MM.1S (cell line): ENCODE measurements around the gene ZNF618.

Experiments
- DNase-seq: peaks from one replicate; pipeline ENCODE4 v3.0.0-alpha.2; 2015
- H2AFZ ChIP-seq: fragments of 300-600 bp; sonication (generic); 2 replicates; pipeline ENCODE4 v1.6.0; 2016; ENCODE audit warnings: antibody characterized with exemption, low read length
- H3F3A ChIP-seq: fragments of 300-600 bp; sonication (generic); 2 replicates; pipeline ENCODE4 v1.6.1; 2016; ENCODE audit warnings: mild to moderate bottlenecking, antibody characterized with exemption, low read length, moderate library complexity, mixed read lengths; ENCODE audit not compliant: insufficient read depth
- H3K27ac ChIP-seq: fragments of 300-600 bp; sonication (generic); 2 replicates; pipeline ENCODE4 v1.5.1; 2016; ENCODE audit warnings: mild to moderate bottlenecking, low read length
- H3K27me3 ChIP-seq: fragments of 300-600 bp; sonication (generic); replicated peaks from 2 replicates; pipeline ENCODE4 v1.6.0; 2016; ENCODE audit warnings: low read length; ENCODE audit not compliant: insufficient read depth
- H3K36me3 ChIP-seq: fragments of 300-600 bp; sonication (generic); replicated peaks from 2 replicates; pipeline ENCODE4 v1.6.1; 2016; ENCODE audit warnings: mild to moderate bottlenecking, low read length, mixed read lengths; ENCODE audit not compliant: insufficient read depth
- H3K4me1 ChIP-seq: fragments of 300-600 bp; sonication (generic); 2 replicates; pipeline ENCODE4 v1.6.1; 2016; ENCODE audit warnings: low read length, mixed read lengths
- H3K4me2 ChIP-seq: fragments of 300-600 bp; sonication (generic); 2 replicates; pipeline ENCODE4 v1.6.0; 2016; ENCODE audit warnings: low read depth, low read length
- H3K4me3 ChIP-seq: fragments of 300-600 bp; sonication (generic); 2 replicates; pipeline ENCODE4 v1.5.1; 2016; ENCODE audit warnings: low read length, mixed read lengths
- H3K79me2 ChIP-seq: fragments of 300-600 bp; sonication (generic); 2 replicates; pipeline ENCODE4 v1.6.1; 2016; ENCODE audit warnings: mixed run types, low read length, mixed read lengths
- H3K9ac ChIP-seq: fragments of 300-600 bp; sonication (generic); 2 replicates; pipeline ENCODE4 v1.6.1; 2016; ENCODE audit warnings: low read length, mixed read lengths
- H3K9me2 ChIP-seq: fragments of 300-600 bp; sonication (generic); replicated peaks from 2 replicates; pipeline ENCODE4 v1.6.1; 2016; ENCODE audit warnings: mild to moderate bottlenecking, low read length, mixed read lengths; ENCODE audit not compliant: insufficient read depth
- H3K9me3 ChIP-seq: fragments of 300-600 bp; sonication (generic); replicated peaks from 2 replicates; pipeline ENCODE4 v1.6.1; 2016; ENCODE audit warnings: mild to moderate bottlenecking, low read length, mixed read lengths; ENCODE audit not compliant: insufficient read depth
- H4K20me1 ChIP-seq: fragments of 300-600 bp; sonication (generic); 2 replicates; pipeline ENCODE4 v1.6.1; 2016; ENCODE audit warnings: mild to moderate bottlenecking, low read length, moderate library complexity, mixed read lengths; ENCODE audit not compliant: insufficient read depth
- EZH2 ChIP-seq: fragments of 300-600 bp; sonication (generic); optimal IDR thresholded peaks from 2 replicates; pipeline ENCODE3; 2017; ENCODE audit warnings: low read depth, mild to moderate bottlenecking, antibody characterized with exemption, low read length, mixed read lengths
- EZH2phosphoT487 ChIP-seq: fragments of 300-600 bp; sonication (generic); IDR thresholded peaks from 2 replicates; pipeline ENCODE4 v1.6.1; 2018; ENCODE audit warnings: antibody characterized with exemption, low read length
- TF ChIP-seq, protein P1 (sequence below): fragments of 300-600 bp; sonication (generic); IDR thresholded peaks from 2 replicates; pipeline ENCODE4 v1.5.1; 2016; ENCODE audit warnings: antibody characterized with exemption, low read length, mixed read lengths

The ZNF618 gene

DNA sequence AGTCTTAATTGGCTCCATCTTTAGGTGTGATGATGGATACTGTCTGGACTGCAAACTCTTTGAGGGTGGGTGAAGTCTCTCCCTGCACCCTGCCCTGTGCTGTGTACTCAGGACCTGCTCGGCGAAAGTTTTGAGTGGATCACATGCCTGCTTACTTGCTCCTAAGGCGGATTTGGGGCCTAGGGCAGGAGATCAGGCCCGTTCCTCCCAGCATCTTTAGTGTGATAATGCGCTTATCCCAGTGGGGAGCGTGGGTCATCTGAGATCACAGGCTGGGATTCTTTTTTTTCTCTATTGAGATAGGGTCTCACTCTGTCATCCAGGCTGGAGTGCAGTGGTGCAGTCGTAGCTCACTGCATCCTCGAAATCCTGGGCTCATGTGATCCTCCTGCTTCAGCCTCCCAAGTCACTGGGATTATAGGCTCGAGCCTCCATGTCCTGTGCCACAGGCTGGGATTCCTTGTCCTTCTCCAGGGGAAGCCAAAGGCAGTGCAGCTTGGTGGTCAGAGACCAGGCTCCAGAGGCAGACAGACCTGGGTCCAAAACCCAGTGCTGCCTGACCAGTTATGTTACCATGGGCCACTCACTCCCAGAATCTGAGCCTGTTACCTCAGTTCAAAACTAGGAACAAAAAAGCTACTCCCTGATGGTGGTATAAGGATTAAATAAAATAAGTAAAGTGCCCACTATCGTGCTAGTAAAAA lies 59.7 kb downstream of the ZNF618 start:
- Histone ChIP-seq H3K4me1 (no peaks in the 10 kb centered on the region), H3K27ac (no peak overlapping the region), H3K36me3 (no peaks in the 10 kb centered on the region), H3K9ac (no peak overlapping the region), H3F3A (no peaks in the 10 kb centered on the region), H3K27me3 (no peaks in the 10 kb centered on the region), H4K20me1 (no peaks in the 10 kb centered on the region), H3K9me3 (no peaks in the 10 kb centered on the region), H3K4me3 (no peak overlapping the region), H2AFZ (no peak overlapping the region), H3K9me2 (no peaks in the 10 kb centered on the region), H3K4me2 (no peak overlapping the region), H3K79me2 (no peaks in the 10 kb centered on the region)
- TF ChIP-seq EZH2phosphoT487 (no peak), EZH2 (no peak)
- TF ChIP-seq, protein P1, sequence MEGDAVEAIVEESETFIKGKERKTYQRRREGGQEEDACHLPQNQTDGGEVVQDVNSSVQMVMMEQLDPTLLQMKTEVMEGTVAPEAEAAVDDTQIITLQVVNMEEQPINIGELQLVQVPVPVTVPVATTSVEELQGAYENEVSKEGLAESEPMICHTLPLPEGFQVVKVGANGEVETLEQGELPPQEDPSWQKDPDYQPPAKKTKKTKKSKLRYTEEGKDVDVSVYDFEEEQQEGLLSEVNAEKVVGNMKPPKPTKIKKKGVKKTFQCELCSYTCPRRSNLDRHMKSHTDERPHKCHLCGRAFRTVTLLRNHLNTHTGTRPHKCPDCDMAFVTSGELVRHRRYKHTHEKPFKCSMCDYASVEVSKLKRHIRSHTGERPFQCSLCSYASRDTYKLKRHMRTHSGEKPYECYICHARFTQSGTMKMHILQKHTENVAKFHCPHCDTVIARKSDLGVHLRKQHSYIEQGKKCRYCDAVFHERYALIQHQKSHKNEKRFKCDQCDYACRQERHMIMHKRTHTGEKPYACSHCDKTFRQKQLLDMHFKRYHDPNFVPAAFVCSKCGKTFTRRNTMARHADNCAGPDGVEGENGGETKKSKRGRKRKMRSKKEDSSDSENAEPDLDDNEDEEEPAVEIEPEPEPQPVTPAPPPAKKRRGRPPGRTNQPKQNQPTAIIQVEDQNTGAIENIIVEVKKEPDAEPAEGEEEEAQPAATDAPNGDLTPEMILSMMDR, result no peak
- DNase-seq, result no peak

DNA sequence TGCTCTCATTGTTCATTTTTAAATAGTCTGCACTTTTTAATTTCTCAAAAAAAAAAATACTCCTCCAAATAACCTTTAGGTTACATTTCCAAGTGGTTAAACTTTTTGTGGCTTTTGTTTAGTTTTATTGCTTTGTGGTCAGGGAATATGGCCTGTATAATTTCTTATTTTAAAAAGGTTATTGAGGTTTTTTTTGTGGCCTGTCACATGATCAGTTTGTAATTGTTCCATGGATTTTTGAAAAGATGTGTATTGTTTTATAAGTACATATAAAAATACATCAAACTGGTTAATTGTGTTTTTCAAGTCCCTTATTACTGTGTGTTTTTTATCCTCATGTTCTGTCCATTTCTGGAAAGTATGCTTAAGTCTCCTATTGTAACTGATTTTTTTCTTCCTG lies 64.0 kb downstream of the ZNF618 start:
- Histone ChIP-seq H3K36me3 (no peaks in the 10 kb centered on the region), H3K9me2 (no peaks in the 10 kb centered on the region), H3K9me3 (no peaks in the 10 kb centered on the region), H3F3A (no peaks in the 10 kb centered on the region), H3K79me2 (no peaks in the 10 kb centered on the region), H3K4me1 (no peaks in the 10 kb centered on the region), H2AFZ (no peak overlapping the region), H3K4me2 (no peak overlapping the region), H3K4me3 (no peak overlapping the region), H3K27me3 (no peaks in the 10 kb centered on the region), H3K9ac (no peak overlapping the region), H4K20me1 (no peaks in the 10 kb centered on the region), H3K27ac (no peak overlapping the region)
- DNase-seq, result no peak
- TF ChIP-seq EZH2phosphoT487 (no peak), EZH2 (no peak)
- TF ChIP-seq, protein P1, result no peak

DNA sequence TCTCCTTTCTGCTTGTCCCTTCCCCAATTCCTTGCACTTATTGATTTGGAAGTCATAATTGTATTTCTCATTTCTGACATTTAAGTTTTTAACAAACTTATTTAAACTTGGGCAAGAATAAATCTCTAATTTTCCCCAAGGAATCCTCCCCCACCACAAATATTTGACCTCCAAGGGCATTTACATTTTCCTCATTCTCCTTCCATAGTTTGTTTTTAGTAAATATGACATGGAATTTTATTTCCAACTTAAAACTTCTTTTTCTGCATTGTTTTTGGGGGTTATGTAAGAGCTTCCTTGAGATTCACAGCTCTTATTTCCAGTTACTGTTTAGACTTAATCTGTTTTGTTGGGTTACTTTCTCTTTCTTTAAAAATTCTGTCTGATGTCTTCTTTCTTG lies 64.9 kb downstream of the ZNF618 start:
- Histone ChIP-seq H3K4me2 (no peak overlapping the region), H3K27ac (no peak overlapping the region), H3K79me2 (no peaks in the 10 kb centered on the region), H3K9ac (no peak overlapping the region), H3K4me1 (no peaks in the 10 kb centered on the region), H3K4me3 (no peak overlapping the region), H2AFZ (no peak overlapping the region), H3K9me2 (no peaks in the 10 kb centered on the region), H3K9me3 (no peaks in the 10 kb centered on the region), H3K36me3 (no peaks in the 10 kb centered on the region), H4K20me1 (no peaks in the 10 kb centered on the region), H3F3A (no peaks in the 10 kb centered on the region), H3K27me3 (no peaks in the 10 kb centered on the region)
- TF ChIP-seq EZH2 (no peak), EZH2phosphoT487 (no peak)
- TF ChIP-seq, protein P1, result no peak
- no peak for DNase-seq
